ENCODE measurements around the gene CDC42EP4.

- TF ChIP-seq, protein P1, sequence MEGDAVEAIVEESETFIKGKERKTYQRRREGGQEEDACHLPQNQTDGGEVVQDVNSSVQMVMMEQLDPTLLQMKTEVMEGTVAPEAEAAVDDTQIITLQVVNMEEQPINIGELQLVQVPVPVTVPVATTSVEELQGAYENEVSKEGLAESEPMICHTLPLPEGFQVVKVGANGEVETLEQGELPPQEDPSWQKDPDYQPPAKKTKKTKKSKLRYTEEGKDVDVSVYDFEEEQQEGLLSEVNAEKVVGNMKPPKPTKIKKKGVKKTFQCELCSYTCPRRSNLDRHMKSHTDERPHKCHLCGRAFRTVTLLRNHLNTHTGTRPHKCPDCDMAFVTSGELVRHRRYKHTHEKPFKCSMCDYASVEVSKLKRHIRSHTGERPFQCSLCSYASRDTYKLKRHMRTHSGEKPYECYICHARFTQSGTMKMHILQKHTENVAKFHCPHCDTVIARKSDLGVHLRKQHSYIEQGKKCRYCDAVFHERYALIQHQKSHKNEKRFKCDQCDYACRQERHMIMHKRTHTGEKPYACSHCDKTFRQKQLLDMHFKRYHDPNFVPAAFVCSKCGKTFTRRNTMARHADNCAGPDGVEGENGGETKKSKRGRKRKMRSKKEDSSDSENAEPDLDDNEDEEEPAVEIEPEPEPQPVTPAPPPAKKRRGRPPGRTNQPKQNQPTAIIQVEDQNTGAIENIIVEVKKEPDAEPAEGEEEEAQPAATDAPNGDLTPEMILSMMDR (IDR thresholded peaks at IDR 0.05): no peak
- TF ChIP-seq POLR2A (IDR thresholded peaks at IDR 0.05): no peak
Observed at GRCh38 chr17:73341350-73342049, 29.7 kb upstream of the CDC42EP4 start.
